H54 (cell line): ENCODE data around the gene KIF1B.

Experiments used
- DNase-seq: peaks from one replicate; pipeline ENCODE4 v3.0.0; 2011; ENCODE audit warnings: low spot score, mixed read lengths; ENCODE audit not compliant: insufficient read length
- FAIRE-seq: peaks from 3 replicates; lab custom pipeline; 2011; peaks lifted over from hg19 to GRCh38; lab: Jason Lieb, UNC
- POLR2A ChIP-seq: IDR thresholded peaks from 2 replicates; pipeline ENCODE4 v1.6.1; 2011; ENCODE audit warnings: low read depth, mild to moderate bottlenecking, low read length

Gene KIF1B

DNA sequence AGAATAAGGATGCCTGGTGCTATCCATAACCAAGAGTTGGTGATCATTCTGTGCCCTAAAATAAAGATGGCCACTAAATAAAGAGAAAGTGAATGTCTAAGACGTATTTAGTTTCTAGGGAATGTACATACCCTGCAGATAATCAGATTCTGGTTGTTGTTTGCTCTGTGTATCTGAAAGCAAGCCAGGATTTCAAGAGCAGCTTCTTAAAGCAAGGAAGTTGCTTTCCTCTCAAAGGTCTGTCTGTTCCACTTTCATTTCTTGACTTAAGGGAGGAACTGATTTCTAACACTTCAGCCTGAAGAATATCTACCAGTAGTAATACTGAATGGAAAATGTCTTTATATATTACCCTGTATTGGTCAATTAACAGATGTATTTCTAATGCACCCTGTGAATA is 88.8 kb downstream of the KIF1B start:
- no peak for TF ChIP-seq POLR2A
- DNase-seq (no peak), FAIRE-seq (no peak)

DNA sequence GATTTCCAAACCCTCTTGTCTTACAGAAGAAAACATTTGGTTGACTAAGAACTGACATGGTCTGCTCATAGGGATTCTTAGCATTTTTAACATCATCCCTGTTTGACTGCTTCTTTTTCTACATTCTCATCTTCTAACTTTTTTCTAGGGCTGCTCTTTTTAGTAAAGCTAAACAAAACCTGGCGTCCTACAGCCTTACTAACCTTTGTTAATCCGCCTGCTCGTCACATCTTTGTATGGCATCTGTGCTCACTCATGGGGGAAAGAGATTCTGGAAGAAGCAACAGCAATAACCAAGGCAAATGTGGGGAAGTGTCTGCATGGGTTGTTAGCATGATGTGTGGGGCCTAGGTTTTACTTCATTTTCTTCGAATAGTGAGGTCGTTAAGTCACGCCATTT is 92.0 kb downstream of the KIF1B start:
- no peak for FAIRE-seq
- TF ChIP-seq POLR2A = no peak
- no peak for DNase-seq

DNA sequence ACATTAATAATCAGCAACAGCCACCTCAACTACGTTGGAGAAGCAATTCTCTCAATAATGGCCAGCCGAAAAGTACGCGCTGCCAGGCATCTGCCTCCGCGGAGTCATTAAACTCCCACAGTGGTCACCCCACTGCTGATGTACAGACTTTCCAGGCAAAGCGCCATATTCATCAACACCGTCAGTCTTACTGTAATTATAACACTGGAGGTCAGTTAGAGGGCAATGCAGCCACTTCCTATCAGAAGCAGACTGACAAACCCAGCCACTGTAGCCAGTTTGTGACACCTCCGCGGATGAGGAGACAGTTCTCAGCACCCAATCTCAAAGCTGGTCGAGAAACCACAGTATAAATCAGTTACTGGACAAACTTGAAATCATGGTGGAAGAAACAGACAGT is 93.9 kb downstream of the KIF1B start:
- DNase-seq (no peak), FAIRE-seq (no peak)
- TF ChIP-seq POLR2A = no peak

DNA sequence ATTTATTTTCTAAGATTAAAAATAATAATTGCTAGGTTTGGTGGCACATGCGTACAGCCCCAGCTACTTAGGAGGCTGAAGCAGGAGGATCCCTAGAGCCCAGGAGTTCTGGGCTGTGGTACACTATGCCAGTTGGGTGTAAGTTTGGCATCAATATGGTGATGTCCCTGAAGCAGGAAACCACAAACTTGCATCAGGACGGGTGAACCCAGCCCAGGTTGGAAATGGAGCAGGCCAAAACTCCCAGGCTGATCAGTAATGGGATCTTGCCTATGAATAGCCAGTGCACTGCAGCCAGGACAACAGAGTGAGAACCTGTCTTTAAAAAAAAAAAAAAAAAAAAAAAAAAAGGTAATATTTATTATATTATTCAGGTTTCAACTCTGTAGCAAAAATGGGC is 96.1 kb downstream of the KIF1B start:
- no peak for TF ChIP-seq POLR2A
- FAIRE-seq (no peak), DNase-seq (no peak)

DNA sequence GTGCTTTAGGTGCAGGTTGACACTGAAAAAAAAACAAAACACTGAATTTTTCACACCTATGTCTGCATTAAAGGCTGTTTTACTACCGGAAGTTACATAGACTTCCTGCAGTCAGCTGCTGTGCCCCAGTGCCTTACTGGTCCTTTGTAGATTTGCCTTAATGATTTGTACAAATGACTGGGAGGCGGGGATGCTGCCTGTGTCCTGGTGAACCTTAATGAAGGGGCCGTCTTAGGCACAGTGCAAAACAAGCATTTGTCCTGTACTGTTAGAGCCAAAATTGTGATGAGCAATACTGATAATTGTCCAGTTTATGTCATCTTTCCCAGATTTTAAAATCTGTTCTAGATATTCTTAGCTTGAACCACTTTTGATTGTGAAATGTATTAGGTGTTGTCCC is 97.6 kb downstream of the KIF1B start:
- TF ChIP-seq POLR2A = no peak
- DNase-seq (no peak), FAIRE-seq (no peak)

DNA sequence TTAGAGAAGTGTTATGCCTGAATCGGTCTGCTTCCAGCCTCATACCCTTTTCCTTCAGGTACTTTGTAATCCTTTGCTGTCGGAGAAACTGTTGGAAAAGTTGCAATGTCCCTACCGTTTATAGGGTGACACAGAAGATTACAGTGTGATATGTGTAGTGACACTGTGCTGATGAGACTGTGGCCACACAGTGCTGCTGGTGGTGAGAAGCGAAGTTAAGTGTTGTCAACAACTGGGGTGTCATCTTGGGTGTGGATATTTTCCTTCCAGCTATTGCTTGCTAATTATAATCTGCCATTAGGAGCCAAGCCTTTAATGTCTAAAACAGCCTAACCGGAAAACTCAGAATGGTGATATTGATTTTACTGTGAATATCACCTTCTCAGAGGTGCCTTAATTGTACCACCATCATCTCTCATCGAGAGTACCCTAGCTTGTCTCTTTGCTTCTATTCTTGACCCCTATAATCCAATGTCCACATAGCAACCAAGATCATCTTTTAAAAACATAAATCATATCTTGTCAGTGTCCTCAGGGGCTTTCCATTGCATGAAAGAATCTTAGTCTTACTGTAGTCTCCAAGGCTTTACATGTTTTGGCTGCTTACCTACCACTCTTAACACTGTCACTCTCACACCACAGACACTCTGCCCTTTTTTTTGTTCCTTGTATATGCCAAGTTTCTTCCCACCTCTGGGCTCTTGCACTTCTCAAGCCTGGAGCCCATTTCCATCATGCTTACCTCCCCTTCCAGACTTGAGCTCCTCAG is 99.1 kb downstream of the KIF1B start:
- FAIRE-seq (no peak), DNase-seq (no peak)
- TF ChIP-seq POLR2A = no peak

DNA sequence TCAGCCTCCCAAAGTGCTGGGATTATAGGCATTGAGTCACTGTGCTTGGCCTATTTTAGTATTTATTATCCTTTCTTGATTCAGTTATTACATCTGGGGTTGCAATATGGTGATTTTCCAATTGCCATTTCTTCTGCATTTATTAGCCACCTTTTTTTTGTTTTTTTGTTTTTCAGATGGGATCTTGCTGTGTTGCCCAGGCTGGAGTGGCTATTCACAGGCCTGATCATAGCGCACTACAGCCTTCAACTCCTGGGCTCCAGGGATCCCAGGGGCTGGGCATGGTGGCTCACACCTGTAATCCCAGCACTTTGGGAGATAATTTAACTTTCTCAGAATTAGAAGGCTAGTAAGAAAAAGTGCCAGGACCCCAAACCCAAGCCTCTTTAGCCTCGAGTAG is 106.4 kb downstream of the KIF1B start:
- no peak for DNase-seq
- no peak for TF ChIP-seq POLR2A
- FAIRE-seq = no peak

DNA sequence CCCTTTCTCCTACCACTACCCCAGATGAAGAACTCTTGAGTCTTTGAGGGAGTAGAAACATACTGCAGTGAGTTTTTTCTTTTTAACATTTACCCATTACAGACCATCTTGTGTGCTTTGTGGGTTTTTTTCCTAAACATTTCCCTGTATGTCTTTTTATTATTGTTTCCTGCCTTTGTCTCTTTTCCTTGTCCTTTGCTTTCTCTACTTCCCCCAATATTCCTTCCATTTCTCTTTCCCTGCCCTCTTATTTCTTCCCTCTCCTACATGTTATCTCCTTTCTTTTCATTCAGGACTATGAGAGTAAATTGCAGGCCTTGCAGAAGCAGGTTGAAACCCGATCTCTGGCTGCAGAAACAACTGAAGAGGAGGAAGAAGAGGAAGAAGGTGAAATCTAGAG is 109.4 kb downstream of the KIF1B start:
- no peak for TF ChIP-seq POLR2A
- no peak for DNase-seq

DNA sequence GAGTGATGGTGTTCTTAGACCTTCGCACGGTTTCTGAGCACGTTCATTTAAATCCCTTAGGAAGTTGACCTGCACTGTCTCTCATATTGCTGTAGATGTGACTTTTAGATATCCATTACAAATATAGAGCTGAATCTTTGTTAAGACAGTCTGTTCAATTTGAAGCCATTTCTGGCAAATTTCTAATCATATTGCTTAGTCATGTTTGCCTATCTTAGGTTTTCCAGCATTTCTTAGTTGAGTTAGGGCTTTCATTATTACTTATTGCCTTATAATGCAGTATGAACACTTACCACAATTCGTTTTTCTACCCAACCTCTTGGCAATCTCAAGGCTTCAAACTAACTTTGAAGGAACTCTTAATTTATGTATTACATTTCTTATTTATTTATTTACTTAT is 110.0 kb downstream of the KIF1B start:
- TF ChIP-seq POLR2A = no peak
- no peak for DNase-seq
- no peak for FAIRE-seq

More for the DNA sequence above, 109.4 kb downstream of the KIF1B start:
- FAIRE-seq = no peak

DNA sequence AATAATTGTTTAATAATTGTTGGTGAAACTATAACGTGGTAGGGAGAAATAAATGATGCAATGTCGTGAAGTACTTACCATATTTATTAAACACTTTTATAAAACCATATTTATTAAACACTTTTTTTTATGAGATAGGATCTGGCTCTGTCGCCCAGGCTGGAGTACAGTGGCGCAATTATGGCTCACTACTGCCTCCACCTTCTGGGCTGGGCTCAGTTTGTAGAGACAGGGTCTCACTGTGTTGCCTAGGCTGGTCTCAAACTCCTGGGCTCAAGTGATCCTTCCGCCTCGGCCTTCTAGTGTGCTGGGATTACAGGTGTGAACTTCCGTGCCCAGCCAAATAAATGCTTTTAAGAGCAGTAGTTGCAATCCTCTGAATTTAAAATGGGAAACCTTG is 112.5 kb downstream of the KIF1B start:
- DNase-seq (no peak), FAIRE-seq (no peak)
- no peak for TF ChIP-seq POLR2A

DNA sequence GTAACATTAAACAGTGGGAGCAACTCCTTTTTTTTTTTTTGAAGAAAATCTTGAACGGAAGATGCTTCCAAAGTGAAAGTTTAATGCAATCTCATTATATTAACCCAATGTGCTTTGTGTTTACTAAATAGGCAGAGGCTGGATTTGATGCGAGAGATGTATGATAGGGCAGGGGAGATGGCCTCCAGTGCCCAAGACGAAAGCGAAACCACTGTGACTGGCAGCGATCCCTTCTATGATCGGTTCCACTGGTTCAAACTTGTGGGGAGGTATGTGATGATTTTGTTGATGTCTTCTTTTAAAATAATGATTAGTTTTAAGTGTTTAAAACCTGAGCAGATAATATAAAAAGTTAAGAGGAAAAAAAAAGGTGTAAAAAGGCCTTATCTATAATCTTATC is 114.3 kb downstream of the KIF1B start:
- DNase-seq (no peak), FAIRE-seq (no peak)
- no peak for TF ChIP-seq POLR2A

DNA sequence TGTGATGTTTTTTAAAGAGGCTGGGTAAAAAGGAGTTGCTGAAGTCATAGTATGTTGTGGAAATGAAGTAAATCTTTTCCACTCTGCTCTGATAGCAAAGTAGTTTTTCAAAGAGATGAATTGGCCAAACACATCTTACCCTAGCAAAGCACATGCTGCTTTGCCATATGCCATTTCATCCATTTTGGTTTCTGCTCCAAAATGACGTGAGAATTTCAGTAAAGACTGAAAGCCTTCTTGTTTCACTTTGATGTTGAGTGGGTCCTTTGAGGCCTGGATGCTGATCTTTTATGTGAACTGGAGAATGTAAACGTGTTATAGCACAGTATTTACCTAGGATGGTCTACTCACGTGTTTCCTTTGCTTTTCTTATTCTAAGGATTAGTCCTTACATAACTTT is 115.2 kb downstream of the KIF1B start:
- TF ChIP-seq POLR2A = no peak
- FAIRE-seq (no peak), DNase-seq (no peak)

DNA sequence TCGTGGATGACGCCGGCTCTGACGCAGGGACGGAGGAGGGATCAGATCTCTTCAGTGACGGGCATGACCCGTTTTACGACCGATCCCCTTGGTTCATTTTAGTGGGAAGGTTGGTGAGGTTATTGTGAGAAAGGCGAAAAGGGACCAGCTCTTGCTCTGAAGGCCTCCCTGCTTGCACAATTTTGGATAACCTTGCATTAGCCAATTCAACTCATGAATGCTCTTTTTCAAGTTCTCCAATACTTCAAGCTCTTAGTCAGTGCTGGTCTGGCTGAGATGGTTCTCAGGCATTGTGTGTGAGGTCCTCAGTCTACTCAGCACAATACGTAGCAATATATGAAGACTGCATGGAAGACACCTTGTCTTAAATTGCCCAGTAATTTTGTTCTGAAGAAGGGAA is 115.9 kb downstream of the KIF1B start:
- FAIRE-seq = no peak
- TF ChIP-seq POLR2A = no peak
- no peak for DNase-seq

DNA sequence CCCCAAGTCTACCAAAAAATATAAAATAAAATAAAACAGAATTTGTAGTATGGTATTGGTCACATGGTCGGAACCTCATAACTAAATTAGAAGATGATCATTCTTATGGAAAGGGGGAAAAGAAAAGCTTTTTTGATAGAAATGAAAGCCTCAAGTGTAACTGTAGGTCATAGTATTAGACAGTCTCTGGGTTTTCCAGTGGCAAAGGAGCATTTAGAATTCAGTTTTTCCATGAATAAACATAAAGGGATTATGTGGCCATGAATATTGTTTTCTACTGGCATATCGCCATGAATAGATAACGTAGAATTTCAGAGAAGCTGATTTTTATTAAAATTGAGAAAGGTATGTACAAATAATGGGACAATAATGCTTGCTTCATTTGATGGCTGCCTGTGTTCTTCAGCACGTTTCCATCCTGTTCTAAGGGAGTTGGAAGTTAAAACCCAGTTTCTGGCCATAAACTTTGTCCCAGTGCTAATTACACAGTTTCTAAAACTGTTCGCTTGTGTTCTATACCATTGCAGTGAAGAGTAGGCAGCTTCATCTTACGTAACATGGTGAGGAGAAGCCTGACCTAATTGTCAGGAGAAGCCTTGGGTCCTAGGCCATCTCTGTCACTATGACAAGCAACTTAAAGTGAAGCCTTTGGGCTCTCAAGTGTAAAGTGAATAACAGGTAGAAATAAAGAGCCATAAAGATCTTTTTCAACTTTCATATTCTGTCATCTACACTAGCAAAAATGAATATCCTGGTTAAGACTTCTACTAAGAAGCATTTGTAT is 118.0 kb downstream of the KIF1B start:
- TF ChIP-seq POLR2A = no peak
- no peak for FAIRE-seq
- no peak for DNase-seq

DNA sequence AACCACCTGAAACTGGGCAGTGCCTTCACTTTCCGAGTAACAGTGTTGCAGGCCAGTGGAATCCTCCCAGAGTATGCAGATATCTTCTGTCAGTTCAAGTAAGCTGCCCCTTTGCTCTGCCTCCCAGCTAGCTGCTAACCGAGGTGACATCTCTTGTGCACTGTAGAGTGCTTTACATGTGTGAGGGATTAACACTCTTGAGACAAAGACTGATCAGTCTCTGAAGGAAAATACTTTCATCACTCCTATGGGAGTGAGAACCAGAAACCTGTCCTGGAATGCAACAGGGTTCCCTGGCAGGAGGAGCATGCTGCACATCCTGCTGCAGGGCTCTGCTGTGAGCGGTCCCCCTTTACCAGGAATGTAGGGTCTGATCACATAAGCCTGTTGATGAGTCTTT is 127.1 kb downstream of the KIF1B start:
- no peak for DNase-seq
- FAIRE-seq = no peak
- TF ChIP-seq POLR2A = no peak
